ENCODE measurements around the gene PACRG.

PACRG gene

GRCh38 chr6:162821102-162821501, 93.3 kb downstream of the PACRG start:
- H3K4me3 ChIP-seq (ENCODE audit: low read depth, low read length): no peak overlapping the region
- DNase-seq (ENCODE audit: low read depth): no peak
- no peak for TF ChIP-seq MYC (IDR thresholded peaks at IDR 0.05; ENCODE audit: low read depth, low read length)
- no peak for TF ChIP-seq POLR2A (IDR thresholded peaks at IDR 0.05; ENCODE audit: extremely low read depth, insufficient read length)
- no peak for TF ChIP-seq CTCF (IDR thresholded peaks at IDR 0.05; ENCODE audit: low read depth, low read length)
- no peak for TF ChIP-seq MAX (IDR thresholded peaks at IDR 0.05; ENCODE audit: low read depth, low read length)

- H3K4me3 ChIP-seq (ENCODE audit: low read depth, low read length): no peak overlapping the region
- DNase-seq (ENCODE audit: low read depth): no peak
- TF ChIP-seq MYC (IDR thresholded peaks at IDR 0.05; ENCODE audit: low read depth, low read length): no peak
- no peak for TF ChIP-seq POLR2A (IDR thresholded peaks at IDR 0.05; ENCODE audit: extremely low read depth, insufficient read length)
- no peak for TF ChIP-seq CTCF (IDR thresholded peaks at IDR 0.05; ENCODE audit: low read depth, low read length)
- no peak for TF ChIP-seq MAX (IDR thresholded peaks at IDR 0.05; ENCODE audit: low read depth, low read length)
Observed at GRCh38 chr6:162825597-162825996, 97.8 kb downstream of the PACRG start.

GRCh38 chr6:162829013-162829742, 101.4 kb downstream of the PACRG start:
- no peak for TF ChIP-seq MAX (IDR thresholded peaks at IDR 0.05; ENCODE audit: low read depth, low read length)
- TF ChIP-seq CTCF (IDR thresholded peaks at IDR 0.05; ENCODE audit: low read depth, low read length): no peak
- no peak for TF ChIP-seq POLR2A (IDR thresholded peaks at IDR 0.05; ENCODE audit: extremely low read depth, insufficient read length)
- no peak for TF ChIP-seq MYC (IDR thresholded peaks at IDR 0.05; ENCODE audit: low read depth, low read length)
- no peak overlapping the region for H3K4me3 ChIP-seq (ENCODE audit: low read depth, low read length)
- DNase-seq (ENCODE audit: low read depth): no peak

GRCh38 chr6:162833776-162834175, 106.0 kb downstream of the PACRG start:
- no peak overlapping the region for H3K4me3 ChIP-seq (ENCODE audit: low read depth, low read length)
- peak; percentile 96 for DNase-seq (ENCODE audit: low read depth)
- TF ChIP-seq MYC (IDR thresholded peaks at IDR 0.05; ENCODE audit: low read depth, low read length) (no peak), MAX (IDR thresholded peaks at IDR 0.05; ENCODE audit: low read depth, low read length) (no peak), CTCF (IDR thresholded peaks at IDR 0.05; ENCODE audit: low read depth, low read length) (no peak), POLR2A (IDR thresholded peaks at IDR 0.05; ENCODE audit: extremely low read depth, insufficient read length) (no peak)

- no peak for TF ChIP-seq POLR2A (IDR thresholded peaks at IDR 0.05; ENCODE audit: extremely low read depth, insufficient read length)
- TF ChIP-seq MYC (IDR thresholded peaks at IDR 0.05; ENCODE audit: low read depth, low read length): no peak
- no peak for TF ChIP-seq CTCF (IDR thresholded peaks at IDR 0.05; ENCODE audit: low read depth, low read length)
- no peak for TF ChIP-seq MAX (IDR thresholded peaks at IDR 0.05; ENCODE audit: low read depth, low read length)
- no peak for DNase-seq (ENCODE audit: low read depth)
- H3K4me3 ChIP-seq (ENCODE audit: low read depth, low read length): no peak overlapping the region
Observed at GRCh38 chr6:162845972-162846371, 118.2 kb downstream of the PACRG start.

All from NB4 (cell line).